ENCODE results near the gene TNRC6B. TPM values are rescaled to one million over a fixed set of nuclear protein-coding genes. Genes with fewer than 3 reads are reported as not detected.

Gene TNRC6B
- total RNA-seq, 1 experiment from 2014 or later: 44.6 TPM

GRCh38 chr22:40322818-40323447 lies 145.2 kb downstream of the TNRC6B start:
- Mint-ChIP-seq H3K4me3 (ENCODE audit: low read depth, unreplicated experiment) (no peak overlapping the region), H3K27ac (ENCODE audit: unreplicated experiment) (no peak overlapping the region), H3K9me3 (ENCODE audit: low read depth, unreplicated experiment) (no peaks in the 10 kb centered on the region), H3K4me1 (ENCODE audit: low read depth, unreplicated experiment) (no peaks in the 10 kb centered on the region), H3K36me3 (ENCODE audit: insufficient read depth, unreplicated experiment) (peaks cover 17% of the 10 kb centered on the region), H3K27me3 (ENCODE audit: unreplicated experiment) (no peaks in the 10 kb centered on the region)
- intact Hi-C loops (cut with micrococcal nuclease; ENCODE audit: unreplicated experiment): no loop called here
- CTCF ChIA-PET: no interaction called here
- TF ChIP-seq CTCF (IDR thresholded peaks at IDR 0.05; ENCODE audit: unreplicated experiment): no peak
- no TSS peak for BruUV-seq (replicated peaks)
- no peak for DNase-seq

GRCh38 chr22:40323681-40324171 lies 146.0 kb downstream of the TNRC6B start:
- CTCF ChIA-PET: no interaction called here
- Mint-ChIP-seq H3K27me3 (ENCODE audit: unreplicated experiment) (no peaks in the 10 kb centered on the region), H3K27ac (ENCODE audit: unreplicated experiment) (no peak overlapping the region), H3K4me1 (ENCODE audit: low read depth, unreplicated experiment) (no peaks in the 10 kb centered on the region), H3K9me3 (ENCODE audit: low read depth, unreplicated experiment) (no peaks in the 10 kb centered on the region), H3K36me3 (ENCODE audit: insufficient read depth, unreplicated experiment) (peaks cover 25% of the 10 kb centered on the region), H3K4me3 (ENCODE audit: low read depth, unreplicated experiment) (no peak overlapping the region)
- no peak for DNase-seq
- no peak for TF ChIP-seq CTCF (IDR thresholded peaks at IDR 0.05; ENCODE audit: unreplicated experiment)
- TSS peak; percentile 25 for BruUV-seq (replicated peaks)
- intact Hi-C loops (cut with micrococcal nuclease; ENCODE audit: unreplicated experiment): no loop called here

- Mint-ChIP-seq H3K27ac (ENCODE audit: unreplicated experiment) (no peak overlapping the region), H3K4me1 (ENCODE audit: low read depth, unreplicated experiment) (no peaks in the 10 kb centered on the region), H3K27me3 (ENCODE audit: unreplicated experiment) (no peaks in the 10 kb centered on the region), H3K36me3 (ENCODE audit: insufficient read depth, unreplicated experiment) (peaks cover 25% of the 10 kb centered on the region), H3K4me3 (ENCODE audit: low read depth, unreplicated experiment) (no peak overlapping the region), H3K9me3 (ENCODE audit: low read depth, unreplicated experiment) (no peaks in the 10 kb centered on the region)
- no peak for DNase-seq
- no peak for TF ChIP-seq CTCF (IDR thresholded peaks at IDR 0.05; ENCODE audit: unreplicated experiment)
- intact Hi-C loops (cut with micrococcal nuclease; ENCODE audit: unreplicated experiment): no loop called here
- CTCF ChIA-PET: no interaction called here
- no TSS peak for BruUV-seq (replicated peaks)
Observed at GRCh38 chr22:40324468-40325305, 147.0 kb downstream of the TNRC6B start.

GRCh38 chr22:40325315-40325714 lies 147.6 kb downstream of the TNRC6B start:
- no peak overlapping the region for H3K27ac Mint-ChIP-seq (ENCODE audit: unreplicated experiment)
- H3K4me1 Mint-ChIP-seq (ENCODE audit: low read depth, unreplicated experiment): no peaks in the 10 kb centered on the region
- no TSS peak for BruUV-seq (replicated peaks)
- DNase-seq: no peak
- intact Hi-C loops (cut with micrococcal nuclease; ENCODE audit: unreplicated experiment): no loop called here
- no peak for TF ChIP-seq CTCF (IDR thresholded peaks at IDR 0.05; ENCODE audit: unreplicated experiment)
- no peak overlapping the region for H3K4me3 Mint-ChIP-seq (ENCODE audit: low read depth, unreplicated experiment)
- CTCF ChIA-PET: no interaction called here
- peaks cover 29% of the 10 kb centered on the region for H3K36me3 Mint-ChIP-seq (ENCODE audit: insufficient read depth, unreplicated experiment)
- H3K27me3 Mint-ChIP-seq (ENCODE audit: unreplicated experiment): no peaks in the 10 kb centered on the region
- H3K9me3 Mint-ChIP-seq (ENCODE audit: low read depth, unreplicated experiment): no peaks in the 10 kb centered on the region
